Neural progenitor cell (in vitro differentiated cells): ENCODE results near the gene PPP1R14B. TPM values are rescaled to one million over a fixed set of nuclear protein-coding genes. Genes with fewer than 3 reads are reported as not detected.

Source experiments
- DNase-seq: peaks from one replicate; pipeline ENCODE4 v3.0.0-alpha.2; 2016; ENCODE audit warnings: low spot score
- H2AFZ ChIP-seq: fragments of 200-600 bp; sonication (generic); replicated peaks from 2 replicates; pipeline ENCODE4 v1.6.1; 2016; ENCODE audit warnings: antibody characterized with exemption
- H3F3A ChIP-seq: fragments of 200-600 bp; sonication (generic); 2 replicates; pipeline ENCODE4 v1.6.1; 2016; ENCODE audit warnings: antibody characterized with exemption, low read depth
- H3K27ac ChIP-seq: fragments of 200-600 bp; sonication (generic); 2 replicates; pipeline ENCODE4 v1.5.1; 2016; ENCODE audit warnings: mild to moderate bottlenecking
- H3K27me3 ChIP-seq: fragments of 200-600 bp; sonication (generic); 2 replicates; pipeline ENCODE4 v1.6.1; 2016; ENCODE audit warnings: mild to moderate bottlenecking, moderate library complexity
- H3K36me3 ChIP-seq: fragments of 200-600 bp; sonication (generic); 2 replicates; pipeline ENCODE4 v1.5.1; 2016
- H3K4me1 ChIP-seq: fragments of 200-600 bp; sonication (generic); 2 replicates; pipeline ENCODE4 v1.6.1; 2016; ENCODE audit warnings: mixed run types
- H3K4me2 ChIP-seq: fragments of 200-600 bp; sonication (generic); 2 replicates; pipeline ENCODE4 v1.6.1; 2016
- H3K4me3 ChIP-seq: fragments of 200-600 bp; sonication (generic); 2 replicates; pipeline ENCODE4 v1.5.1; 2016
- H3K79me2 ChIP-seq: fragments of 200-600 bp; sonication (generic); 2 replicates; pipeline ENCODE4 v1.6.1; 2016; ENCODE audit warnings: low read depth
- H3K9ac ChIP-seq: fragments of 200-600 bp; sonication (generic); 2 replicates; pipeline ENCODE4 v1.6.1; 2016
- H3K9me3 ChIP-seq: fragments of 200-600 bp; sonication (generic); 2 replicates; pipeline ENCODE4 v1.5.1; 2016; ENCODE audit warnings: low read depth
- H4K20me1 ChIP-seq: fragments of 200-600 bp; sonication (generic); 2 replicates; pipeline ENCODE4 v1.6.1; 2016; ENCODE audit warnings: low read depth
- H3K27ac Mint-ChIP-seq: 3 replicates; pipeline ENCODE4 v1.8.0; 2021; ENCODE audit warnings: mixed read lengths
- H3K27me3 Mint-ChIP-seq: 2 replicates; pipeline ENCODE4 v1.8.0; 2022; ENCODE audit warnings: low read depth, mild to moderate bottlenecking, inconsistent platforms, moderate library complexity, mixed read lengths; ENCODE audit not compliant: insufficient read depth
- H3K36me3 Mint-ChIP-seq: 3 replicates; pipeline ENCODE4 v1.8.0; 2021; ENCODE audit warnings: mixed read lengths
- H3K4me1 Mint-ChIP-seq: 3 replicates; pipeline ENCODE4 v1.8.0; 2021; ENCODE audit warnings: mixed read lengths
- H3K4me3 Mint-ChIP-seq: 3 replicates; pipeline ENCODE4 v1.8.0; 2021; ENCODE audit warnings: mild to moderate bottlenecking, moderate library complexity, mixed read lengths
- H3K9me3 Mint-ChIP-seq: 3 replicates; pipeline ENCODE4 v1.8.0; 2020; ENCODE audit warnings: mixed read lengths
- EZH2 ChIP-seq: fragments of 200-600 bp; sonication (generic); IDR thresholded peaks from 2 replicates; pipeline ENCODE4 v1.6.1; 2017; ENCODE audit warnings: antibody characterized with exemption, mild to moderate bottlenecking, moderate library complexity
- EZH2phosphoT487 ChIP-seq: fragments of 200-600 bp; sonication (generic); IDR thresholded peaks from 2 replicates; pipeline ENCODE4 v1.6.1; 2017; ENCODE audit warnings: antibody characterized with exemption
- total RNA-seq: library from RNA; depleted of rRNA; stranded (reverse); fragments of >200 nt; gene quantifications from 2 replicates; pipeline ENCODE4 v1.2.3, GENCODE V29; 2015; ENCODE audit warnings: low replicate concordance
- TF ChIP-seq, protein P1 (sequence below): fragments of 200-600 bp; sonication (generic); IDR thresholded peaks from 2 replicates; pipeline ENCODE4 v1.5.1; 2017; ENCODE audit warnings: antibody characterized with exemption, mild to moderate bottlenecking

PPP1R14B gene
- total RNA-seq, 1 donor from 2014 or later, result 107 TPM

DNA sequence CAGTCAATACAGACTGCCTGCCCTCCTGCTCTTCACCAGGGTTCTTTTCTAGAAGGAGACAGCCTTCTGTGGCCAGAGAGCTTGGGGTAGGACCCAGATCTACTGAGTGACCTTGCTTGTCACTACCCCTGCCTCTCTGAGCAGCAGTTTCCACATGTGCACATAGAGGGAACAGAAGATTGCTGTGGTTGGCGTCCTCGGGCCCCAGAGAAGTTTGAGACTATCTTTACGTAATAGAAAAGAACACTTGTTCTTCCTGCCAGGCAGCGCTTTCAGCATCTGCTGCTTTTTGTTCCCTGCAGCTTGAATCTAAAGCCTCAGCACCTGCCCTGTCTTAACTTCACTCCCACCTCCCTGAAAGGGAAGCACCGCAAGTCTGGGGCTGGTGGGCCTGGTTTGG is 7.7 kb downstream of the PPP1R14B start:
- Histone ChIP-seq H3K4me3 (no peak overlapping the region), H3K36me3 (no peaks in the 10 kb centered on the region), H3K9ac (no peak overlapping the region), H3F3A (peaks cover 34% of the 10 kb centered on the region), H3K27ac (no peak overlapping the region), H4K20me1 (peaks cover 13% of the 10 kb centered on the region), H2AFZ (no peak overlapping the region), H3K79me2 (peaks cover 11% of the 10 kb centered on the region), H3K27me3 (peaks cover 14% of the 10 kb centered on the region), H3K4me1 (peaks cover 4% of the 10 kb centered on the region), H3K4me2 (no peak overlapping the region), H3K9me3 (no peaks in the 10 kb centered on the region)
- H3K36me3 Mint-ChIP-seq, result peaks cover 2% of the 10 kb centered on the region
- H3K4me1 Mint-ChIP-seq, result peaks cover 27% of the 10 kb centered on the region
- H3K9me3 Mint-ChIP-seq, result no peaks in the 10 kb centered on the region
- TF ChIP-seq EZH2 (no peak), EZH2phosphoT487 (no peak)
- TF ChIP-seq, protein P1, sequence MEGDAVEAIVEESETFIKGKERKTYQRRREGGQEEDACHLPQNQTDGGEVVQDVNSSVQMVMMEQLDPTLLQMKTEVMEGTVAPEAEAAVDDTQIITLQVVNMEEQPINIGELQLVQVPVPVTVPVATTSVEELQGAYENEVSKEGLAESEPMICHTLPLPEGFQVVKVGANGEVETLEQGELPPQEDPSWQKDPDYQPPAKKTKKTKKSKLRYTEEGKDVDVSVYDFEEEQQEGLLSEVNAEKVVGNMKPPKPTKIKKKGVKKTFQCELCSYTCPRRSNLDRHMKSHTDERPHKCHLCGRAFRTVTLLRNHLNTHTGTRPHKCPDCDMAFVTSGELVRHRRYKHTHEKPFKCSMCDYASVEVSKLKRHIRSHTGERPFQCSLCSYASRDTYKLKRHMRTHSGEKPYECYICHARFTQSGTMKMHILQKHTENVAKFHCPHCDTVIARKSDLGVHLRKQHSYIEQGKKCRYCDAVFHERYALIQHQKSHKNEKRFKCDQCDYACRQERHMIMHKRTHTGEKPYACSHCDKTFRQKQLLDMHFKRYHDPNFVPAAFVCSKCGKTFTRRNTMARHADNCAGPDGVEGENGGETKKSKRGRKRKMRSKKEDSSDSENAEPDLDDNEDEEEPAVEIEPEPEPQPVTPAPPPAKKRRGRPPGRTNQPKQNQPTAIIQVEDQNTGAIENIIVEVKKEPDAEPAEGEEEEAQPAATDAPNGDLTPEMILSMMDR, result no peak
- peaks cover 14% of the 10 kb centered on the region for H3K27me3 Mint-ChIP-seq
- no peak for DNase-seq
- H3K4me3 Mint-ChIP-seq, result peak overlapping the region; percentile 53
- no peak overlapping the region for H3K27ac Mint-ChIP-seq

DNA sequence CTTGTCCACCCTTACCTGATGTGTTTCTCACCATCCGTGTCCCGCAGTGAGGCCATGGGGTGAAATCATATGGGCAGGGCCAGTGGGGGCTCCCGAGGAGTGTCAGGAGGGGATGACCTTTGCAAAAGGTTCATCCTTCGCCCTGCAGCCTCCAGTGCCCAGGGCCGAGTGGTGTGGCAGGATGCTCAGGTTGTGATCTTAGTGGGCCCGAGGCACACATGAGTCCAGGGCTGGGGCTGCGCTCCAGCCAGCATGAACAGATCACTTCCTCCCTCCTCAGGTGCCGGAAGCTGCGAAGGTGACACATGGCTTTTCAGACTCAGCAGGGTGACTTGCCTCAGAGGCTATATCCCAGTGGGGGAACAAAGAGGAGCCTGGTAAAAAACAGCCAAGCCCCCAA is 8.7 kb downstream of the PPP1R14B start:
- peaks cover 24% of the 10 kb centered on the region for H3K27me3 ChIP-seq
- H3K4me2 ChIP-seq, result no peak overlapping the region
- peaks cover 11% of the 10 kb centered on the region for H3K79me2 ChIP-seq
- H3K9ac ChIP-seq, result no peak overlapping the region
- Mint-ChIP-seq H3K27me3 (peaks cover 14% of the 10 kb centered on the region), H3K9me3 (no peaks in the 10 kb centered on the region), H3K36me3 (no peaks in the 10 kb centered on the region), H3K27ac (peak overlapping the region; percentile 54), H3K4me1 (peaks cover 23% of the 10 kb centered on the region), H3K4me3 (peak overlapping the region; percentile 21)
- H2AFZ ChIP-seq, result no peak overlapping the region
- H3K27ac ChIP-seq, result no peak overlapping the region
- no peak overlapping the region for H3K4me3 ChIP-seq
- H3K4me1 ChIP-seq, result peaks cover 9% of the 10 kb centered on the region
- peaks cover 14% of the 10 kb centered on the region for H4K20me1 ChIP-seq
- peaks cover 33% of the 10 kb centered on the region for H3F3A ChIP-seq
- no peak for DNase-seq
- TF ChIP-seq, protein P1, result no peak
- no peak for TF ChIP-seq EZH2phosphoT487
- no peak for TF ChIP-seq EZH2
- no peaks in the 10 kb centered on the region for H3K9me3 ChIP-seq
- no peaks in the 10 kb centered on the region for H3K36me3 ChIP-seq

DNA sequence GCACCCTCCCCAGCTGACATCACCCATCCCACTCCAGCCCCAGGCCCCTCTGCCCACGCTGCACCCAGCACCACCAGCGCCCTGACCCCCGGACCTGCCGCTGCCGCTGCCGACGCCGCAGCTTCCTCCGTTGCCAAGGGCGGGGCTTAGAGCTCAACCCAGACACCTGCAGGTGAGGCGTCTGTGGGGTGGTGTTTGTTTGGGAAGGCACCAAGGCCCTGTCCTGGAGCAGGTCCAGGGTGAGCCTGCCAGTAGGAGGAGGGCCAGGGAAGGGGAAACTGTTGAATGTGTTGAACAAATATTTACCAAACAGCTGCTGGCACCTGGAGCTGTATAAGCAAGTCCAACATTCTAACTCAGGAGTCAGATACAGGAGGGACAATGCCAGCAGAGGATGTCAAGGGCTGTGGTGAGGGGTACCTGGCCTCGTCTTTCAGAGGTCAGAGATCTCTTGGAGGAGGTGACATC is 9.2 kb downstream of the PPP1R14B start:
- Mint-ChIP-seq H3K4me1 (peaks cover 19% of the 10 kb centered on the region), H3K36me3 (no peaks in the 10 kb centered on the region), H3K27me3 (peaks cover 15% of the 10 kb centered on the region), H3K9me3 (no peaks in the 10 kb centered on the region), H3K4me3 (peak overlapping the region; percentile 69), H3K27ac (no peak overlapping the region)
- Histone ChIP-seq H3K36me3 (no peaks in the 10 kb centered on the region), H2AFZ (no peak overlapping the region), H3K79me2 (peaks cover 8% of the 10 kb centered on the region), H3K27me3 (peaks cover 29% of the 10 kb centered on the region), H3K27ac (no peak overlapping the region), H3K9ac (no peak overlapping the region), H3K4me3 (no peak overlapping the region), H3K4me2 (no peak overlapping the region), H3K4me1 (peaks cover 9% of the 10 kb centered on the region), H3F3A (peaks cover 36% of the 10 kb centered on the region), H4K20me1 (peaks cover 8% of the 10 kb centered on the region), H3K9me3 (no peaks in the 10 kb centered on the region)
- no peak for DNase-seq
- TF ChIP-seq, protein P1, result no peak
- no peak for TF ChIP-seq EZH2
- TF ChIP-seq EZH2phosphoT487, result no peak
